AG08395 (cell line): ENCODE data around the gene PARD6G.

ENCODE experiments used
- DNase-seq: peaks from one replicate; pipeline ENCODE4 v3.0.0; 2012; ENCODE audit warnings: mixed read lengths, low spot score

PARD6G gene

GRCh38 chr18:80143881-80144280 is 103.4 kb downstream of the PARD6G start:
- DNase-seq: no peak

- DNase-seq: no peak
Measured at GRCh38 chr18:80140455-80140985, 106.8 kb downstream of the PARD6G start.

- no peak for DNase-seq
Measured at GRCh38 chr18:80137976-80138375, 109.3 kb downstream of the PARD6G start.

GRCh38 chr18:80137137-80137536 is 110.2 kb downstream of the PARD6G start:
- DNase-seq: no peak

- DNase-seq: no peak
Measured at GRCh38 chr18:80136679-80137078, 110.6 kb downstream of the PARD6G start.

GRCh38 chr18:80135136-80135535 is 112.2 kb downstream of the PARD6G start:
- no peak for DNase-seq

GRCh38 chr18:80133124-80133523 is 114.2 kb downstream of the PARD6G start:
- no peak for DNase-seq

GRCh38 chr18:80132180-80132812 is 115.0 kb downstream of the PARD6G start:
- no peak for DNase-seq

GRCh38 chr18:80130555-80130954 is 116.8 kb downstream of the PARD6G start:
- no peak for DNase-seq

GRCh38 chr18:80129672-80130367 is 117.5 kb downstream of the PARD6G start:
- no peak for DNase-seq

- no peak for DNase-seq
Measured at GRCh38 chr18:80127635-80128034, 119.7 kb downstream of the PARD6G start.

GRCh38 chr18:80126797-80127196 is 120.5 kb downstream of the PARD6G start:
- no peak for DNase-seq

GRCh38 chr18:80124131-80124530 is 123.2 kb downstream of the PARD6G start:
- no peak for DNase-seq

- DNase-seq: no peak
Measured at GRCh38 chr18:80120932-80121331, 126.4 kb downstream of the PARD6G start.

GRCh38 chr18:80119111-80119510 is 128.2 kb downstream of the PARD6G start:
- no peak for DNase-seq

- no peak for DNase-seq
Measured at GRCh38 chr18:80115035-80115434, 132.3 kb downstream of the PARD6G start.

GRCh38 chr18:80112624-80113248 is 134.6 kb downstream of the PARD6G start:
- DNase-seq: no peak

- DNase-seq: peak; percentile 65
Measured at GRCh38 chr18:80109676-80110078, 137.6 kb downstream of the PARD6G start.

GRCh38 chr18:80108739-80109675 is 138.3 kb downstream of the PARD6G start, which contains the start of gene ADNP2:
ADNP2 (plus strand) TSS chr18:80109262; CDS start chr18:80117543, 8,281 bp downstream.
- DNase-seq: peak; percentile 96

GRCh38 chr18:80108121-80108536 is 139.2 kb downstream of the PARD6G start:
- no peak for DNase-seq

- DNase-seq: no peak
Measured at GRCh38 chr18:80107426-80107825, 139.9 kb downstream of the PARD6G start.
